Hepatic stellate cell (primary cell): ENCODE measurements around the gene CBFA2T3.
A peak's percentile ranks its signal among the peaks of the same experiment; 100 is the strongest.
"Not testable (repeated sequence)": the region's sequence is repeated elsewhere in the genome, so short reads cannot be mapped to it uniquely, and the experiment has no call there.

ENCODE experiments used
- DNase-seq: peaks from one replicate; pipeline ENCODE4 v3.0.0; 2011; ENCODE audit warnings: low spot score

CBFA2T3 gene

GRCh38 chr16:88922114-88922825 is 54.7 kb downstream of the CBFA2T3 start:
- DNase-seq: peak; percentile 81

GRCh38 chr16:88921591-88921990 is 55.4 kb downstream of the CBFA2T3 start:
- DNase-seq: no peak

- peak; percentile 75 for DNase-seq
Observed at GRCh38 chr16:88920618-88921590, 56.1 kb downstream of the CBFA2T3 start.

- DNase-seq: no peak
Observed at GRCh38 chr16:88919936-88920335, 57.1 kb downstream of the CBFA2T3 start.

GRCh38 chr16:88918896-88919295 is 58.1 kb downstream of the CBFA2T3 start:
- not testable (repeated sequence) for DNase-seq

GRCh38 chr16:88917915-88918627 is 58.9 kb downstream of the CBFA2T3 start:
- DNase-seq: no peak

- DNase-seq: no peak
Observed at GRCh38 chr16:88917146-88917914, 59.7 kb downstream of the CBFA2T3 start.

- DNase-seq: no peak
Observed at GRCh38 chr16:88915639-88916327, 61.2 kb downstream of the CBFA2T3 start.

- no peak for DNase-seq
Observed at GRCh38 chr16:88914750-88915368, 62.1 kb downstream of the CBFA2T3 start.

GRCh38 chr16:88913870-88914269 is 63.1 kb downstream of the CBFA2T3 start:
- no peak for DNase-seq

GRCh38 chr16:88913001-88913612 is 63.9 kb downstream of the CBFA2T3 start:
- DNase-seq: no peak

GRCh38 chr16:88912556-88912955 is 64.5 kb downstream of the CBFA2T3 start:
- no peak for DNase-seq

GRCh38 chr16:88911946-88912310 is 65.1 kb downstream of the CBFA2T3 start:
- no peak for DNase-seq

- DNase-seq: no peak
Observed at GRCh38 chr16:88911136-88911945, 65.7 kb downstream of the CBFA2T3 start.

- DNase-seq: no peak
Observed at GRCh38 chr16:88910284-88911135, 66.5 kb downstream of the CBFA2T3 start.

GRCh38 chr16:88909431-88910210 is 67.4 kb downstream of the CBFA2T3 start:
- DNase-seq: no peak

GRCh38 chr16:88908307-88908706 is 68.7 kb downstream of the CBFA2T3 start:
- DNase-seq: no peak

- DNase-seq: no peak
Observed at GRCh38 chr16:88907768-88908167, 69.2 kb downstream of the CBFA2T3 start.
